Breast epithelium (tissue), 4 donors: ENCODE measurements around the gene PPP4R1. TPM values are rescaled to one million over a fixed set of nuclear protein-coding genes. Genes with fewer than 3 reads are reported as not detected.

Source experiments
- DNase-seq, 2 donors: peaks; one replicate each; pipeline ENCODE4 v3.0.0-alpha.2; 2019; ENCODE audit warnings: low spot score in 2 of 2
- H3K27ac ChIP-seq, 2 donors: fragments of 200-600 bp; sonication (generic) in 1 of 2; one replicate each; pipeline ENCODE4 v1.5.1; 2016 to 2019; ENCODE audit warnings: mild to moderate bottlenecking in 1 of 2
- H3K27me3 ChIP-seq, 2 donors: fragments of 200-600 bp; sonication (generic) in 1 of 2; one replicate each; pipeline versions ENCODE4 v1.5.1 to v1.6.0; 2017 to 2019; ENCODE audit warnings: control low read depth in 1 of 2, mild to moderate bottlenecking in 1 of 2
- H3K36me3 ChIP-seq: fragments of 200-600 bp; one replicate; pipeline ENCODE4 v1.5.1; 2019
- H3K4me1 ChIP-seq, 2 donors: fragments of 200-600 bp; sonication (generic); one replicate each; pipeline ENCODE4 v1.5.1; 2016 to 2019; ENCODE audit warnings: control low read depth in 1 of 2
- H3K4me3 ChIP-seq, 3 donors: fragments of 200-600 bp; sonication (generic); 1 replicate in 2 of 3; 2 replicates in 1 of 3; pipeline ENCODE4 v1.5.1; 2016 to 2019; ENCODE audit warnings: mild to moderate bottlenecking in 3 of 3, moderate library complexity in 2 of 3
- H3K9me3 ChIP-seq, 2 donors: fragments of 200-600 bp; sonication (generic) in 1 of 2; one replicate each; pipeline ENCODE4 v1.5.1; 2016 to 2019; ENCODE audit warnings: control low read depth in 1 of 2
- POLR2A ChIP-seq: fragments of 450-650 bp; IDR thresholded peaks from one replicate; pipeline ENCODE4 v1.6.1; 2016; ENCODE audit warnings: antibody characterized with exemption, mild to moderate bottlenecking, moderate library complexity
- POLR2AphosphoS5 ChIP-seq, 3 donors: sonication (generic); formaldehyde crosslinking; IDR thresholded peaks; one replicate each; pipeline ENCODE4 v1.6.1; 2017; ENCODE audit warnings: antibody characterized with exemption in 3 of 3
- intact Hi-C: fragments of 100-400 bp; cut with DNase I; formaldehyde crosslinking; loops from one replicate; pipeline ENCODE4 v1.15.1; 2023; ENCODE audit warnings: low total_unique reads
- total RNA-seq, 3 donors: library from RNA; depleted of rRNA; stranded (reverse); fragments of >200 nt; gene quantifications; one replicate each; pipeline ENCODE4 v1.1.0, GENCODE V29; 2016
- TF ChIP-seq, protein P1 (sequence below), 3 donors: fragments of 450-650 bp; IDR thresholded peaks; one replicate each; pipeline ENCODE4 v1.5.1; 2016 to 2017; ENCODE audit warnings: antibody characterized with exemption in 3 of 3, mild to moderate bottlenecking in 3 of 3, moderate library complexity in 3 of 3

PPP4R1 gene
- total RNA-seq, 3 donors from 2014 or later, result 66.7 to 139 (median 93.4) TPM

DNA sequence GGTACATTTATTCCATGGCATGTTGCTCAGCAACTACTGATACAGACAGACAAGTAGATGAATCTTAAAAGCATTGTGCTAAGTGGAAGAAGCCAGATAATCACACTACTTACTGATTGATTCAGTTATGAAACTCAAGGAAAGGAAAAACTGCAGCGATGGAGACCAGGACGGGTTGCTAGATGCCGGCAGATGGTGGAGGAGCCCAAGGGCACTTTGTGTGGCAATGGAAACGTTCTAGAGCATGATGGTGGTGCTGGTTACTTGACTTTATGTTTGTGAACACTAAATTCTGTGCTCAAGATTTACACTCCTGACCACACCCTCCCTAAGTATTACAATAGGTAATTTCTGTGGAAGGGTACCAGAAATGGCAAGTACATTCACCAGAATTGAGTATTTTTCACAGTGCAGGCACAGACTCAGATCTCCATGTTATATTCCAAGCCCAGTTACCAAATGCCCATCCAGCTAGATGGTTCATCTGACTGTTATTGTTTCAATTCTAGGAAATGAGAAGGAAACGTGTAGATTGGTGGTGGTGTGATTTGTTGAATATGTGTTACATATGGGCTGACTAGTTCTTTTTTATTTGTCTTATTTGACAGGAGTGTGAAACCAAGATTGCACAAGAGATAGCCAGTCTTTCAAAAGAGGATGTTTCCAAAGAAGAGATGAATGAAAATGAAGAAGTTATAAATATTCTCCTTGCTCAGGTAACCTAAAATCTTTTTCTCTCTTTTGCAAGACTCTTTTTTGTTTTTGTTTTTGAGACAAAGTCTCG is 83.9 kb downstream of the PPP4R1 start:
- TF ChIP-seq, protein P1, sequence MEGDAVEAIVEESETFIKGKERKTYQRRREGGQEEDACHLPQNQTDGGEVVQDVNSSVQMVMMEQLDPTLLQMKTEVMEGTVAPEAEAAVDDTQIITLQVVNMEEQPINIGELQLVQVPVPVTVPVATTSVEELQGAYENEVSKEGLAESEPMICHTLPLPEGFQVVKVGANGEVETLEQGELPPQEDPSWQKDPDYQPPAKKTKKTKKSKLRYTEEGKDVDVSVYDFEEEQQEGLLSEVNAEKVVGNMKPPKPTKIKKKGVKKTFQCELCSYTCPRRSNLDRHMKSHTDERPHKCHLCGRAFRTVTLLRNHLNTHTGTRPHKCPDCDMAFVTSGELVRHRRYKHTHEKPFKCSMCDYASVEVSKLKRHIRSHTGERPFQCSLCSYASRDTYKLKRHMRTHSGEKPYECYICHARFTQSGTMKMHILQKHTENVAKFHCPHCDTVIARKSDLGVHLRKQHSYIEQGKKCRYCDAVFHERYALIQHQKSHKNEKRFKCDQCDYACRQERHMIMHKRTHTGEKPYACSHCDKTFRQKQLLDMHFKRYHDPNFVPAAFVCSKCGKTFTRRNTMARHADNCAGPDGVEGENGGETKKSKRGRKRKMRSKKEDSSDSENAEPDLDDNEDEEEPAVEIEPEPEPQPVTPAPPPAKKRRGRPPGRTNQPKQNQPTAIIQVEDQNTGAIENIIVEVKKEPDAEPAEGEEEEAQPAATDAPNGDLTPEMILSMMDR (IDR thresholded peaks at IDR 0.05), result no peak
- TF ChIP-seq POLR2A, result no peak
- no peak for TF ChIP-seq POLR2AphosphoS5 (IDR thresholded peaks at IDR 0.05)
- Histone ChIP-seq H3K27ac (no peak overlapping the region), H3K4me3 (no peak overlapping the region), H3K27me3 (no peaks in the 10 kb centered on the region), H3K4me1 (no peaks in the 10 kb centered on the region), H3K9me3 (no peaks in the 10 kb centered on the region), H3K36me3 (peaks cover 10% of the 10 kb centered on the region)
- no peak for DNase-seq
- intact Hi-C loops, result no loop called here

DNA sequence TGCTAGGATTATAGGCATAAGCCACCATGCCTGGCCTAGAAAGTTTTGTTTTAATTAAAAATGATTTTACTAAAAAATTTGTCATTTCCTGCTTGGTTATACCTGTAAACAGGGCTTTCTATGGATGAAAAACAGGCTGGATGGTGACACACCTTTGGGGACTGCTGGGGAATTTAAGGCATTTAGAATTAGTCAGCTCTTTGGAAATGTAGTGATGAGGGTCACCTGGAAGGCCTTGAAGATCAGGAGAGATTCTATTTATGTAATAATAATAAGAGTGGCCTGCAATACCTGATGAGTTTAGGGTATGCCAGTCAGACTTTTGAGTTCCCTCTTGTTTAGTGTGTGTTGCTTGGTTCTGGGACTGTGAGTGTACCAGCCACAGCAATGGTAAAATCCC is 87.9 kb downstream of the PPP4R1 start:
- Histone ChIP-seq H3K27ac (no peak overlapping the region), H3K36me3 (peaks cover 7% of the 10 kb centered on the region), H3K9me3 (no peaks in the 10 kb centered on the region), H3K4me1 (no peaks in the 10 kb centered on the region), H3K27me3 (no peaks in the 10 kb centered on the region), H3K4me3 (no peak overlapping the region)
- intact Hi-C loops, result no loop called here
- DNase-seq, result no peak
- no peak for TF ChIP-seq POLR2A
- TF ChIP-seq, protein P1 (IDR thresholded peaks at IDR 0.05), result no peak
- TF ChIP-seq POLR2AphosphoS5 (IDR thresholded peaks at IDR 0.05), result no peak

DNA sequence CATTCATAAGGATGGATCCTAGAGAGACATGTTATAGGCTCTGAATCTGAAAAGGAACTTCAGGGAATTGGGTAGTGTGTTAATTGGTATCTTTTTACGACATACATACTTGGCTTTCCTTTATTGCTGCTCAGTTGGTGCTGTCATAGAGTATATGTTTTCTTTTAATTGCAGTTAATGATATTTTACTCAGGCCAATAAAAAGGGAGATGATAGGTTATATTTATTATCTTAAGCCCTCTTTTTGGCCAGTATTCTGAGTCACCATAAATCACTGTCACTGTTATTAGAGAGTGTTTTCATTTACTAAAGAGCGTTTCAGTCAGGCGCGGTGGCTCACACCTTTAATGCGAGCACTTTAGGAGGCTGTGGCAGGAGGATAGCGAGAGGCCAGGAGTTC is 91.4 kb downstream of the PPP4R1 start:
- intact Hi-C loops, result no loop called here
- Histone ChIP-seq H3K4me1 (no peaks in the 10 kb centered on the region), H3K4me3 (no peak overlapping the region), H3K36me3 (no peaks in the 10 kb centered on the region), H3K27me3 (no peaks in the 10 kb centered on the region), H3K27ac (no peak overlapping the region), H3K9me3 (no peaks in the 10 kb centered on the region)
- no peak for DNase-seq
- TF ChIP-seq POLR2AphosphoS5 (IDR thresholded peaks at IDR 0.05) (no peak), POLR2A (no peak)
- TF ChIP-seq, protein P1 (IDR thresholded peaks at IDR 0.05), result no peak

DNA sequence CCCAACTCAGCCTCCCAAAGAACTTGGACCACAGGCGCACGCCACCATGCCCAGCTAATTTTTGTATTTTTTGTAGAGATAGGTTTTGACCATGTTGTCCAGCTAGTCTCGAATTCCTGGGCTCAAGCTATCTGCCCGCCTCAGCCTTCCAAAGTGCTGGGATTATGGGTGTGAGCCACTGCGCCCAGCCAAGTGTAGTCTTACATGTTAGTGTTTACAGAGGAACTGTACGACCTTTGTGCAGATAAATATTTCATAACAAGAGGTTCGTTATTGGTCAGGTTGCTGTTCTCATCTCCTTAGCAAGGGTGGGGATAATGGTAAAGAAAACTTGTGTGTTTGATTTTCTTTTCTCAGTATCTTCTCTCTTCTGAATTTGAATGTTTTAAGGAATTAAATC is 92.6 kb downstream of the PPP4R1 start:
- DNase-seq, result no peak
- intact Hi-C loops, result no loop called here
- no peak overlapping the region for H3K4me3 ChIP-seq
- H3K27me3 ChIP-seq, result no peaks in the 10 kb centered on the region
- H3K36me3 ChIP-seq, result no peaks in the 10 kb centered on the region
- TF ChIP-seq POLR2AphosphoS5 (IDR thresholded peaks at IDR 0.05), result no peak
- TF ChIP-seq, protein P1 (IDR thresholded peaks at IDR 0.05), result no peak
- no peak for TF ChIP-seq POLR2A
- no peaks in the 10 kb centered on the region for H3K9me3 ChIP-seq
- H3K4me1 ChIP-seq, result no peaks in the 10 kb centered on the region
- H3K27ac ChIP-seq, result no peak overlapping the region

DNA sequence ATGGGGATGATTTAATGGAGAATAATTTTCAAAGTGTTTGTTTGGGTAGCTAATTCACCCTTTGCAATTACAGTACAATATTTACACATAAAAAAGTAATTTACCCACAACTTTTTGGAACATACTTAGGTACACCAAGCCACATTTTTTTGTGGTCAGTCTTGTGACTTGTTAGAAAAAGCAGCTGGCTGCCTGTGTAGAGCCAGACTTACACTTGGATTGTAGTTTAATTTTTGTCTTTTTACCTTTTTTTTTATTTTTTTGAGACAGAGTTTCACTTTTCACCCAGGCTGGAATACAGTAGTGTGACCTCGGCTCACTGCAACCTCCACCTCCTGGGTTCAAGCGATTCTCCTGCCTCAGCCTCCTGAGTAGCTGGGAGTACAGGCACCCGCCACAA is 93.7 kb downstream of the PPP4R1 start:
- TF ChIP-seq POLR2AphosphoS5 (IDR thresholded peaks at IDR 0.05) (no peak), POLR2A (no peak)
- TF ChIP-seq, protein P1 (IDR thresholded peaks at IDR 0.05), result no peak
- H3K4me3 ChIP-seq, result no peak overlapping the region
- no peaks in the 10 kb centered on the region for H3K36me3 ChIP-seq
- DNase-seq, result no peak
- no peaks in the 10 kb centered on the region for H3K27me3 ChIP-seq
- intact Hi-C loops, result no loop called here
- no peak overlapping the region for H3K27ac ChIP-seq
- H3K9me3 ChIP-seq, result no peaks in the 10 kb centered on the region
- H3K4me1 ChIP-seq, result no peaks in the 10 kb centered on the region
